SK-N-SH treated with all-trans-retinoic acid at 6 μM for 48 hours (cell line): ENCODE measurements around the gene ARHGAP26.

Experiments
- ARNTL ChIP-seq: fragments of 450-650 bp; formaldehyde crosslinking; IDR thresholded peaks from 2 replicates; pipeline ENCODE4 v1.5.0; 2020; ENCODE audit warnings: low read depth, mild to moderate bottlenecking, moderate library complexity, borderline replicate concordance
- CSDC2 ChIP-seq: fragments of 250-450 bp; sonication (Bioruptor Pico); IDR thresholded peaks from 2 replicates; pipeline ENCODE4 v1.5.0; 2020; ENCODE audit warnings: mild to moderate bottlenecking, moderate library complexity
- ESRRG ChIP-seq: fragments of 250-450 bp; sonication (Bioruptor Pico); IDR thresholded peaks from 2 replicates; pipeline ENCODE4 v1.6.1; 2021; ENCODE audit warnings: mild to moderate bottlenecking
- GLIS3 ChIP-seq: fragments of 250-450 bp; sonication (Bioruptor Pico); IDR thresholded peaks from 2 replicates; pipeline ENCODE4 v1.5.0; 2020; ENCODE audit warnings: mild to moderate bottlenecking, moderate library complexity
- OSR1 ChIP-seq: fragments of 250-450 bp; sonication (Bioruptor Pico); IDR thresholded peaks from 2 replicates; pipeline ENCODE4 v1.8.0; 2022; ENCODE audit warnings: moderate library complexity, mild to moderate bottlenecking, inconsistent platforms
- TCF4 ChIP-seq: fragments of 250-450 bp; sonication (Bioruptor Pico); IDR thresholded peaks from 2 replicates; pipeline ENCODE4 v1.8.0; 2021; ENCODE audit warnings: mild to moderate bottlenecking, moderate library complexity, borderline replicate concordance
- ZC3H10 ChIP-seq: fragments of 250-450 bp; sonication (Bioruptor Pico); IDR thresholded peaks from 2 replicates; pipeline ENCODE4 v1.5.1; 2021; ENCODE audit warnings: mild to moderate bottlenecking, moderate library complexity
- ZFP30 ChIP-seq: fragments of 450-650 bp; formaldehyde crosslinking; IDR thresholded peaks from 2 replicates; pipeline ENCODE4 v1.5.0; 2022; ENCODE audit warnings: mild to moderate bottlenecking, moderate library complexity
- ZNF565 ChIP-seq: fragments of 450-650 bp; formaldehyde crosslinking; conservative IDR thresholded peaks from 2 replicates; pipeline ENCODE4 v1.5.0; 2020; ENCODE audit warnings: low read depth, mild to moderate bottlenecking, moderate library complexity
- ZNF70 ChIP-seq: fragments of 450-650 bp; formaldehyde crosslinking; IDR thresholded peaks from 2 replicates; pipeline ENCODE4 v1.5.0; 2020; ENCODE audit warnings: mild to moderate bottlenecking, moderate library complexity
- TF ChIP-seq, protein P1 (sequence below): fragments of 250-450 bp; sonication (Bioruptor Pico); IDR thresholded peaks from 2 replicates; pipeline ENCODE4 v1.8.0; 2020; ENCODE audit warnings: mild to moderate bottlenecking, moderate library complexity, borderline replicate concordance
- TF ChIP-seq, protein P2 (sequence below): fragments of 250-450 bp; sonication (Bioruptor Pico); IDR thresholded peaks from 2 replicates; pipeline ENCODE4 v1.5.1; 2020; ENCODE audit warnings: low read depth, mild to moderate bottlenecking, moderate library complexity
- TF ChIP-seq, protein P3 (sequence below): fragments of 250-450 bp; sonication (Bioruptor Pico); IDR thresholded peaks from 2 replicates; pipeline ENCODE4 v1.8.0; 2021; ENCODE audit warnings: low read depth, mild to moderate bottlenecking, moderate library complexity, borderline replicate concordance

DNA sequence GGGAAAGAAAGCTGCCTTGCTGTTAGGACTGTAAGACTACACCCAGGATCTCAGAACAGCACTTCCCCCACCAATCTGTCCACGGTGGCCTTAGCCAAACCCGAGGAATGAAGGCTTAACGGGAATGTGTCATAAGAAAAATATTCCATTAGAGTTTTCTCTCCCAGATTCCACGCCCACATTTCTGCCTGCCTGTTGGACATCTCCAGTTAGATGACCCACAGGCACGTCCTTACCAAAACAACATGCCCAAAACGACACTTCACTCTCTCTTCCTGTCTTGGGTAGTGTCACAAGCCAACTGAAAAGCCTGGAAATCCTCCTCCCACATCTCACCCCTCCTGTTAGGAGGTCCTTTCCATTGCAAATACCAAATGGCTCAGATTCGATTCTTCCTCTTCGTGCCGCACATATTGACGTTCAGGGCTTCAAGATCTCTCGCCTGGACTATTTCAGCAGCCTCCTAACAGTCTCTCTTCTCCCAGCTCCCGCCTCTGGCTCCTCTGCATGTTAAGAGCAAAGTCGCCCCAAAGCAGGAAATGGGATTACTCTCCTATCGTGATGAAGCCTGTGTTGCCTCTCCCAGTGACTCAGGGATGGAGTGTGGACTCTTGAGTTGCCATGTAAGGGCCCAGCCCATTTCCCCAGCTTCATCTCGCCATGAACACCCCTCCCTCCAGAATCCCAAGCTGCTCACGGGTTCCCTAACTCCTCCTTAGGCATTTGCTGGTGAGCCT, 474.0 kb downstream of the ARHGAP26 start:
- TF ChIP-seq, protein P1, sequence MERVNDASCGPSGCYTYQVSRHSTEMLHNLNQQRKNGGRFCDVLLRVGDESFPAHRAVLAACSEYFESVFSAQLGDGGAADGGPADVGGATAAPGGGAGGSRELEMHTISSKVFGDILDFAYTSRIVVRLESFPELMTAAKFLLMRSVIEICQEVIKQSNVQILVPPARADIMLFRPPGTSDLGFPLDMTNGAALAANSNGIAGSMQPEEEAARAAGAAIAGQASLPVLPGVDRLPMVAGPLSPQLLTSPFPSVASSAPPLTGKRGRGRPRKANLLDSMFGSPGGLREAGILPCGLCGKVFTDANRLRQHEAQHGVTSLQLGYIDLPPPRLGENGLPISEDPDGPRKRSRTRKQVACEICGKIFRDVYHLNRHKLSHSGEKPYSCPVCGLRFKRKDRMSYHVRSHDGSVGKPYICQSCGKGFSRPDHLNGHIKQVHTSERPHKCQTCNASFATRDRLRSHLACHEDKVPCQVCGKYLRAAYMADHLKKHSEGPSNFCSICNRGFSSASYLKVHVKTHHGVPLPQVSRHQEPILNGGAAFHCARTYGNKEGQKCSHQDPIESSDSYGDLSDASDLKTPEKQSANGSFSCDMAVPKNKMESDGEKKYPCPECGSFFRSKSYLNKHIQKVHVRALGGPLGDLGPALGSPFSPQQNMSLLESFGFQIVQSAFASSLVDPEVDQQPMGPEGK (CRISPR knock-in tag) = no peak
- TF ChIP-seq ZNF565 (no peak), OSR1 (no peak), ESRRG (CRISPR knock-in tag) (no peak), CSDC2 (CRISPR knock-in tag) (0 out of 2 replicates have a peak, but pooled peaks have one; percentile 32), ZFP30 (CRISPR knock-in tag) (no peak), TCF4 (CRISPR knock-in tag) (no peak), GLIS3 (CRISPR knock-in tag) (no peak), ARNTL (CRISPR knock-in tag) (no peak), ZNF70 (CRISPR knock-in tag) (no peak), ZC3H10 (no peak)
- TF ChIP-seq, protein P2, sequence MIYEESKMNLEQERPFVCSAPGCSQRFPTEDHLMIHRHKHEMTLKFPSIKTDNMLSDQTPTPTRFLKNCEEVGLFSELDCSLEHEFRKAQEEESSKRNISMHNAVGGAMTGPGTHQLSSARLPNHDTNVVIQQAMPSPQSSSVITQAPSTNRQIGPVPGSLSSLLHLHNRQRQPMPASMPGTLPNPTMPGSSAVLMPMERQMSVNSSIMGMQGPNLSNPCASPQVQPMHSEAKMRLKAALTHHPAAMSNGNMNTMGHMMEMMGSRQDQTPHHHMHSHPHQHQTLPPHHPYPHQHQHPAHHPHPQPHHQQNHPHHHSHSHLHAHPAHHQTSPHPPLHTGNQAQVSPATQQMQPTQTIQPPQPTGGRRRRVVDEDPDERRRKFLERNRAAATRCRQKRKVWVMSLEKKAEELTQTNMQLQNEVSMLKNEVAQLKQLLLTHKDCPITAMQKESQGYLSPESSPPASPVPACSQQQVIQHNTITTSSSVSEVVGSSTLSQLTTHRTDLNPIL (CRISPR knock-in tag) = no peak
- TF ChIP-seq, protein P3, sequence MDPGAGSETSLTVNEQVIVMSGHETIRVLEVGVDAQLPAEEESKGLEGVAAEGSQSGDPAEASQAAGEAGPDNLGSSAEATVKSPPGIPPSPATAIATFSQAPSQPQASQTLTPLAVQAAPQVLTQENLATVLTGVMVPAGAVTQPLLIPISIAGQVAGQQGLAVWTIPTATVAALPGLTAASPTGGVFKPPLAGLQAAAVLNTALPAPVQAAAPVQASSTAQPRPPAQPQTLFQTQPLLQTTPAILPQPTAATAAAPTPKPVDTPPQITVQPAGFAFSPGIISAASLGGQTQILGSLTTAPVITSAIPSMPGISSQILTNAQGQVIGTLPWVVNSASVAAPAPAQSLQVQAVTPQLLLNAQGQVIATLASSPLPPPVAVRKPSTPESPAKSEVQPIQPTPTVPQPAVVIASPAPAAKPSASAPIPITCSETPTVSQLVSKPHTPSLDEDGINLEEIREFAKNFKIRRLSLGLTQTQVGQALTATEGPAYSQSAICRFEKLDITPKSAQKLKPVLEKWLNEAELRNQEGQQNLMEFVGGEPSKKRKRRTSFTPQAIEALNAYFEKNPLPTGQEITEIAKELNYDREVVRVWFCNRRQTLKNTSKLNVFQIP (CRISPR knock-in tag) = no peak
